ENCODE measurements around the gene C5. TPM values are rescaled to one million over a fixed set of nuclear protein-coding genes. Genes with fewer than 3 reads are reported as not detected.

C5 gene
- total RNA-seq, 1 experiment from 2014 or later, result 0.57 TPM

GRCh38 chr9:121026768-121027167, 23.3 kb downstream of the C5 start (continued):
- no peak for TF ChIP-seq STAT6 (CRISPR knock-in tag; conservative IDR thresholded peaks at IDR 0.05; ENCODE audit: low read depth)
- TF ChIP-seq USF1 (CRISPR knock-in tag; IDR thresholded peaks at IDR 0.05), result no peak
- no peak for TF ChIP-seq JUN (CRISPR knock-in tag; IDR thresholded peaks at IDR 0.05)
- TF ChIP-seq, protein P1, sequence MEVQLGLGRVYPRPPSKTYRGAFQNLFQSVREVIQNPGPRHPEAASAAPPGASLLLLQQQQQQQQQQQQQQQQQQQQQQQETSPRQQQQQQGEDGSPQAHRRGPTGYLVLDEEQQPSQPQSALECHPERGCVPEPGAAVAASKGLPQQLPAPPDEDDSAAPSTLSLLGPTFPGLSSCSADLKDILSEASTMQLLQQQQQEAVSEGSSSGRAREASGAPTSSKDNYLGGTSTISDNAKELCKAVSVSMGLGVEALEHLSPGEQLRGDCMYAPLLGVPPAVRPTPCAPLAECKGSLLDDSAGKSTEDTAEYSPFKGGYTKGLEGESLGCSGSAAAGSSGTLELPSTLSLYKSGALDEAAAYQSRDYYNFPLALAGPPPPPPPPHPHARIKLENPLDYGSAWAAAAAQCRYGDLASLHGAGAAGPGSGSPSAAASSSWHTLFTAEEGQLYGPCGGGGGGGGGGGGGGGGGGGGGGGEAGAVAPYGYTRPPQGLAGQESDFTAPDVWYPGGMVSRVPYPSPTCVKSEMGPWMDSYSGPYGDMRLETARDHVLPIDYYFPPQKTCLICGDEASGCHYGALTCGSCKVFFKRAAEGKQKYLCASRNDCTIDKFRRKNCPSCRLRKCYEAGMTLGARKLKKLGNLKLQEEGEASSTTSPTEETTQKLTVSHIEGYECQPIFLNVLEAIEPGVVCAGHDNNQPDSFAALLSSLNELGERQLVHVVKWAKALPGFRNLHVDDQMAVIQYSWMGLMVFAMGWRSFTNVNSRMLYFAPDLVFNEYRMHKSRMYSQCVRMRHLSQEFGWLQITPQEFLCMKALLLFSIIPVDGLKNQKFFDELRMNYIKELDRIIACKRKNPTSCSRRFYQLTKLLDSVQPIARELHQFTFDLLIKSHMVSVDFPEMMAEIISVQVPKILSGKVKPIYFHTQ (CRISPR knock-in tag; IDR thresholded peaks at IDR 0.05), result no peak
- no peak for TF ChIP-seq ARID4B (CRISPR knock-in tag; IDR thresholded peaks at IDR 0.05; ENCODE audit: borderline replicate concordance)
- TF ChIP-seq NFYB (CRISPR knock-in tag; conservative IDR thresholded peaks at IDR 0.05; ENCODE audit: low read depth), result no peak

- no peak overlapping the region for H3K4me3 Mint-ChIP-seq
- H3K9me3 Mint-ChIP-seq, result 0 out of 2 replicates have a peak, but pooled peaks cover 3% of the 10 kb centered on the region
- no peaks in the 10 kb centered on the region for H3K4me1 Mint-ChIP-seq
- H3K27me3 Mint-ChIP-seq (ENCODE audit: low read depth), result no peaks in the 10 kb centered on the region
- DNase-seq (ENCODE audit: low spot score) (no peak), ATAC-seq (no peak)
- H3K36me3 Mint-ChIP-seq, result no peaks in the 10 kb centered on the region
- ChIA-PET POLR2A (no interaction called here), CTCF (interaction anchor here (1.0 kb wide), 1 partner anchor 34 kb away, joined by 4 read pairs; no protein-coding TSS in a partner anchor)
- H3K27ac Mint-ChIP-seq, result no peak overlapping the region
- TF ChIP-seq NFATC4 (CRISPR knock-in tag; IDR thresholded peaks at IDR 0.05) (no peak), SOX15 (CRISPR knock-in tag; IDR thresholded peaks at IDR 0.05) (no peak), FOXP1 (CRISPR knock-in tag; IDR thresholded peaks at IDR 0.05; ENCODE audit: borderline replicate concordance) (no peak), ERG (CRISPR knock-in tag; IDR thresholded peaks at IDR 0.05) (no peak), ZNF532 (CRISPR knock-in tag; IDR thresholded peaks at IDR 0.05; ENCODE audit: borderline replicate concordance) (no peak), ZBTB21 (CRISPR knock-in tag; IDR thresholded peaks at IDR 0.05; ENCODE audit: borderline replicate concordance) (no peak), TCF7 (CRISPR knock-in tag; IDR thresholded peaks at IDR 0.05; ENCODE audit: low read depth) (no peak), CBFB (CRISPR knock-in tag; IDR thresholded peaks at IDR 0.05; ENCODE audit: low read depth) (no peak), TEAD4 (CRISPR knock-in tag; IDR thresholded peaks at IDR 0.05) (no peak), ELF4 (CRISPR knock-in tag; IDR thresholded peaks at IDR 0.05; ENCODE audit: low read depth) (no peak)
- TF ChIP-seq, protein P1 (CRISPR knock-in tag; IDR thresholded peaks at IDR 0.05), result no peak
Measured at GRCh38 chr9:121026260-121026691, 23.8 kb downstream of the C5 start.

Measured in WTC11 (cell line).